K562 (cell line): ENCODE measurements around the gene USP48. TPM values are rescaled to one million over a fixed set of nuclear protein-coding genes. Genes with fewer than 3 reads are reported as not detected.

Experiments
- ADNP ChIP-seq: fragments of 200-800 bp; sonication (Bioruptor generic); IDR thresholded peaks from 2 replicates; pipeline ENCODE4 v1.6.1; 2016; ENCODE audit warnings: missing genetic modification characterization, missing compliant biosample characterization
- CBX5 ChIP-seq: IDR thresholded peaks from 2 replicates; pipeline ENCODE4 v1.6.1; 2014; ENCODE audit warnings: low read depth, borderline replicate concordance
- CREB1 ChIP-seq, 2 experiments: sonication (generic) in 1 of 2; formaldehyde crosslinking in 1 of 2; IDR thresholded peaks; 2 replicates each; pipeline versions ENCODE4 v1.6.1 to v1.8.0; 2012 to 2022; ENCODE audit warnings: inconsistent platforms in 1 of 2, mild to moderate bottlenecking in 1 of 2, missing genetic modification reagents in 1 of 2, moderate library complexity in 1 of 2
- DACH1 ChIP-seq: fragments of 450-650 bp; IDR thresholded peaks from 2 replicates; pipeline ENCODE4 v1.6.1; 2018; ENCODE audit not compliant: partially characterized antibody
- EP400 ChIP-seq: fragments of 450-650 bp; IDR thresholded peaks from 2 replicates; pipeline ENCODE4 v1.6.1; 2017; ENCODE audit warnings: antibody characterized with exemption, mild to moderate bottlenecking, moderate library complexity
- ERF ChIP-seq: fragments of 450-650 bp; formaldehyde crosslinking; IDR thresholded peaks from 2 replicates; pipeline ENCODE4 v1.4.0; 2020; ENCODE audit warnings: mild to moderate bottlenecking, mixed read lengths
- FOXM1 ChIP-seq, 2 experiments: fragments of 450-650 bp in 1 of 2; sonication (generic) in 1 of 2; formaldehyde crosslinking in 1 of 2; IDR thresholded peaks; 2 replicates each; pipeline versions ENCODE4 v1.6.1 to v1.9.0; 2017 to 2022; ENCODE audit warnings: low read depth in 2 of 2, mild to moderate bottlenecking in 2 of 2, missing genetic modification reagents in 1 of 2, moderate library complexity in 1 of 2
- FOXP1 ChIP-seq: sonication (generic); formaldehyde crosslinking; IDR thresholded peaks from 2 replicates; pipeline ENCODE4 v1.8.0; 2022; ENCODE audit warnings: mild to moderate bottlenecking, missing genetic modification reagents
- MECOM ChIP-seq: fragments of 250-450 bp; sonication (Bioruptor Pico); IDR thresholded peaks from 2 replicates; pipeline ENCODE4 v1.8.0; 2022; ENCODE audit warnings: inconsistent platforms
- PHF20 ChIP-seq: fragments of 450-650 bp; IDR thresholded peaks from 2 replicates; pipeline ENCODE4 v1.6.1; 2018; ENCODE audit not compliant: partially characterized antibody
- RNF2 ChIP-seq: sonication (generic); IDR thresholded peaks from 2 replicates; pipeline ENCODE4 v1.6.1; 2016
- SIN3A ChIP-seq, 2 experiments: fragments of 150-350 bp in 1 of 2; IDR thresholded peaks; 2 replicates each; pipeline ENCODE4 v1.6.1; 2011 to 2016; ENCODE audit warnings: borderline replicate concordance in 2 of 2, low read depth in 2 of 2, low read length in 2 of 2, mild to moderate bottlenecking in 2 of 2, moderate library complexity in 2 of 2; ENCODE audit not compliant: control insufficient read depth in 1 of 2
- SIN3B ChIP-seq: fragments of 450-650 bp; IDR thresholded peaks from 2 replicates; pipeline ENCODE4 v1.6.1; 2017; ENCODE audit warnings: low read depth, mild to moderate bottlenecking, moderate library complexity
- SRSF9 ChIP-seq: fragments of 200-400 bp; formaldehyde crosslinking; IDR thresholded peaks from 2 replicates; pipeline ENCODE4 v1.6.1; 2017; ENCODE audit warnings: low read depth, low read length, borderline replicate concordance
- TEAD2 ChIP-seq: fragments of 450-650 bp; IDR thresholded peaks from 2 replicates; pipeline ENCODE4 v1.6.1; 2016; ENCODE audit warnings: missing genetic modification characterization, control low read depth, missing compliant biosample characterization
- THRAP3 ChIP-seq: fragments of 450-650 bp; IDR thresholded peaks from 2 replicates; pipeline ENCODE4 v1.6.1; 2016; ENCODE audit warnings: mild to moderate bottlenecking, inconsistent platforms, borderline replicate concordance
- ZC3H8 ChIP-seq: fragments of 450-650 bp; IDR thresholded peaks from 2 replicates; pipeline ENCODE4 v1.6.1; 2017
- ZFPM2 ChIP-seq: fragments of 250-450 bp; sonication (Bioruptor Pico); IDR thresholded peaks from 2 replicates; pipeline ENCODE4 v1.5.1; 2022; ENCODE audit warnings: mild to moderate bottlenecking
- ZHX1 ChIP-seq: fragments of 150-350 bp; conservative IDR thresholded peaks from 2 replicates; pipeline ENCODE4 v1.6.1; 2014; ENCODE audit warnings: low read length
- ZNF347 ChIP-seq: fragments of 450-650 bp; formaldehyde crosslinking; IDR thresholded peaks from 2 replicates; pipeline ENCODE4 v1.4.0; 2020; ENCODE audit warnings: low read depth, mild to moderate bottlenecking, moderate library complexity
- ZNF41 ChIP-seq: fragments of 250-450 bp; sonication (Bioruptor Pico); conservative IDR thresholded peaks from 2 replicates; pipeline ENCODE4 v1.4.0; 2020; ENCODE audit warnings: mild to moderate bottlenecking
- polyA plus RNA-seq, 8 experiments: library from polyadenylated mRNA; depleted of rRNA in 4 of 8; stranded (reverse) in 5 of 8; unstranded in 3 of 8; fragments of >200 nt; fragmentation: Nextera tagmentation in 2 of 8; fragmentation: Illumina TruSeq in 1 of 8; extraction: Ambion mirVana in 2 of 8; extraction: Trizol in 1 of 8; gene quantifications; 2 replicates each; pipeline versions ENCODE4 v1.2.1 to v1.2.3, GENCODE V29; 2011 to 2014; ENCODE audit warnings: inconsistent platforms in 1 of 8, missing spikeins in 1 of 8
- total RNA-seq, 7 experiments: library from RNA; depleted of rRNA in 6 of 7; stranded (reverse); fragments of >200 nt in 6 of 7; fragmentation: Illumina TruSeq in 2 of 7; extraction: Trizol in 2 of 7; gene quantifications; 2 replicates each; pipeline versions ENCODE4 v1.2.1 to v1.2.3, GENCODE V29; 2011 to 2021; ENCODE audit warnings: low replicate concordance in 1 of 7
- TF ChIP-seq, protein P1 (sequence below): sonication (generic); formaldehyde crosslinking; IDR thresholded peaks from 2 replicates; pipeline ENCODE4 v1.8.0; 2023; ENCODE audit warnings: mild to moderate bottlenecking, missing genetic modification reagents

The USP48 gene
- total and polyA plus RNA-seq, 9 of the 15 experiments (the other 6 are each of a cell fraction or from before 2014, with no cell fraction given) = 23.3 to 123 (median 106) TPM

DNA sequence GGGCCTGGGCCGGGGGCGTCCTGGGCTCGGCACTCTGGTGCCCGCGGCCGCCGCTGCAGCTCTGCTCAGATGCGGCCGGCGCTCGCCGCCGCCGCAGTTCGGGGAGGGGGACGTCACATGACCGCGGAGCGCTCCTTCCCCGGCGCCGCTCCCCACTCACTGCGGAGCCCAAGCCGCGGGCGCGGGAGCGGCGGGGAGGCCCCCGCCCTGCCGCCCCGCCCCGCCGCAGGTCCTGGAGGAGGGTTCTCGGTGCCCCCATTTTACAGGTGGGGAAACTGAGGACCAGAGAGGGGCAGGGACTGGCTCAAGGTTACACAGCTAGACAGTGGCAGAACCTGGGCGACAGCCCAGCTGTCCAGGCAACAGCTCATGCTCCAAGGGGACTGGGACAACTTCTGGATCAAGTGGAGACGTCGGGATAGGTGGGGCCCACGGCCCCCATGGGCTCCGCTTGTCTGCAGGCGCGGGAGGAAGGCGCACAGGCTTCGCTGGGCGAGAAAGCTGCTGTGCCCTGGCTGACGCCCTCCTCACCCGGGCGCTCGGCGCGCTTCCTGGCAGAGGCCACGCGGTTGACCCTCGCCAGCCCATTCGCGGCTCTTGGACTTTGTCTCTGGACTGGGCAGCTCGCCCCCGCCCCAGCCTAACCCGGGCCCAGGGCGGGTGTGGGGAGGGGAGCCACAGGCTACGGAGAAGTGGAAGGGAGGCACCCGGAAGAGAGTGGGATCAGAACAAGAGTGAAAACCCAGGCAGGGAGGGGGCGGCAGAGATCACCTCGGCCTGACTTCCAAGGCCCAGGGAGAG, 113.5 kb downstream of the USP48 start, which contains the start of gene RAP1GAP (continued):
- TF ChIP-seq FOXP1 (CRISPR knock-in tag) = no peak
- no peak for TF ChIP-seq ZC3H8
- TF ChIP-seq DACH1 = peak; percentile 48
- TF ChIP-seq, protein P1, sequence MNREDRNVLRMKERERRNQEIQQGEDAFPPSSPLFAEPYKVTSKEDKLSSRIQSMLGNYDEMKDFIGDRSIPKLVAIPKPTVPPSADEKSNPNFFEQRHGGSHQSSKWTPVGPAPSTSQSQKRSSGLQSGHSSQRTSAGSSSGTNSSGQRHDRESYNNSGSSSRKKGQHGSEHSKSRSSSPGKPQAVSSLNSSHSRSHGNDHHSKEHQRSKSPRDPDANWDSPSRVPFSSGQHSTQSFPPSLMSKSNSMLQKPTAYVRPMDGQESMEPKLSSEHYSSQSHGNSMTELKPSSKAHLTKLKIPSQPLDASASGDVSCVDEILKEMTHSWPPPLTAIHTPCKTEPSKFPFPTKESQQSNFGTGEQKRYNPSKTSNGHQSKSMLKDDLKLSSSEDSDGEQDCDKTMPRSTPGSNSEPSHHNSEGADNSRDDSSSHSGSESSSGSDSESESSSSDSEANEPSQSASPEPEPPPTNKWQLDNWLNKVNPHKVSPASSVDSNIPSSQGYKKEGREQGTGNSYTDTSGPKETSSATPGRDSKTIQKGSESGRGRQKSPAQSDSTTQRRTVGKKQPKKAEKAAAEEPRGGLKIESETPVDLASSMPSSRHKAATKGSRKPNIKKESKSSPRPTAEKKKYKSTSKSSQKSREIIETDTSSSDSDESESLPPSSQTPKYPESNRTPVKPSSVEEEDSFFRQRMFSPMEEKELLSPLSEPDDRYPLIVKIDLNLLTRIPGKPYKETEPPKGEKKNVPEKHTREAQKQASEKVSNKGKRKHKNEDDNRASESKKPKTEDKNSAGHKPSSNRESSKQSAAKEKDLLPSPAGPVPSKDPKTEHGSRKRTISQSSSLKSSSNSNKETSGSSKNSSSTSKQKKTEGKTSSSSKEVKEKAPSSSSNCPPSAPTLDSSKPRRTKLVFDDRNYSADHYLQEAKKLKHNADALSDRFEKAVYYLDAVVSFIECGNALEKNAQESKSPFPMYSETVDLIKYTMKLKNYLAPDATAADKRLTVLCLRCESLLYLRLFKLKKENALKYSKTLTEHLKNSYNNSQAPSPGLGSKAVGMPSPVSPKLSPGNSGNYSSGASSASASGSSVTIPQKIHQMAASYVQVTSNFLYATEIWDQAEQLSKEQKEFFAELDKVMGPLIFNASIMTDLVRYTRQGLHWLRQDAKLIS = peak; percentile 90
- no peak for TF ChIP-seq THRAP3
- no peak for TF ChIP-seq RNF2
- TF ChIP-seq ZNF347 (CRISPR knock-in tag) = 0 out of 2 replicates have a peak, but pooled peaks have one; percentile 44
- TF ChIP-seq CREB1 (IDR thresholded peaks at IDR 0.05) = no peak; the same call in 1 of the 2 replicates
- peak; percentile 50 for TF ChIP-seq CREB1 (CRISPR knock-in tag; IDR thresholded peaks at IDR 0.05)
- TF ChIP-seq ZNF41 (CRISPR knock-in tag) = no peak
- 0 out of 2 replicates have a peak, but pooled peaks have one; percentile 38 for TF ChIP-seq SIN3B
- TF ChIP-seq ZHX1 = no peak
- TF ChIP-seq TEAD2 = no peak
- peak; percentile 74 for TF ChIP-seq ERF
- TF ChIP-seq ZFPM2 (CRISPR knock-in tag) = no peak
- peak; percentile 16 for TF ChIP-seq PHF20
- TF ChIP-seq MECOM = no peak
- peak; percentile 69 for TF ChIP-seq EP400
- TF ChIP-seq ADNP = peak; percentile 99
- no peak for TF ChIP-seq FOXM1 (IDR thresholded peaks at IDR 0.05; ENCODE audit: low read depth)
- peak; percentile 66; the same call in 1 of the 2 replicates for TF ChIP-seq FOXM1 (CRISPR knock-in tag; IDR thresholded peaks at IDR 0.05; ENCODE audit: low read depth)
- peak in 1 of 2 experiments; percentile 51; a peak in 1 of 4 replicates for TF ChIP-seq SIN3A (IDR thresholded peaks at IDR 0.05; ENCODE audit: borderline replicate concordance in 2 of 2, control insufficient read depth in 1 of 2, low read depth in 2 of 2, low read length in 2 of 2)
- TF ChIP-seq SRSF9 = no peak
- TF ChIP-seq CBX5 = no peak
